Chondrocyte (in vitro differentiated cells): Measurements from ENCODE around the gene FASTKD1. TPM values are rescaled to one million over a fixed set of nuclear protein-coding genes. Genes with fewer than 3 reads are reported as not detected.
"Not testable (repeated sequence)": the region's sequence is repeated elsewhere in the genome, so short reads cannot be mapped to it uniquely, and the experiment has no call there.

Experiments used
- DNase-seq: peaks from one replicate; pipeline ENCODE4 v3.0.0; 2021; ENCODE audit warnings: mixed read lengths, low spot score
- H3K27ac Mint-ChIP-seq: one replicate; pipeline ENCODE4 v1.8.0; 2021; ENCODE audit warnings: mild to moderate bottlenecking, moderate library complexity, mixed read lengths; ENCODE audit not compliant: unreplicated experiment
- H3K27me3 Mint-ChIP-seq: 2 replicates; pipeline ENCODE4 v1.8.0; 2021; ENCODE audit warnings: low read depth, mixed read lengths
- H3K36me3 Mint-ChIP-seq: 2 replicates; pipeline ENCODE4 v1.8.0; 2021; ENCODE audit warnings: low read depth, mixed read lengths
- H3K4me1 Mint-ChIP-seq: 2 replicates; pipeline ENCODE4 v1.8.0; 2021; ENCODE audit warnings: low read depth, mild to moderate bottlenecking, mixed read lengths
- H3K4me3 Mint-ChIP-seq: one replicate; pipeline ENCODE4 v1.8.0; 2021; ENCODE audit warnings: mild to moderate bottlenecking, moderate library complexity, mixed read lengths; ENCODE audit not compliant: unreplicated experiment
- H3K9me3 Mint-ChIP-seq: 2 replicates; pipeline ENCODE4 v1.8.0; 2021; ENCODE audit warnings: low read depth, mixed read lengths
- CTCF ChIP-seq: fragments of 200-600 bp; sonication (generic); IDR thresholded peaks from 2 replicates; pipeline ENCODE4 v1.5.0; 2021; ENCODE audit warnings: antibody characterized with exemption, mild to moderate bottlenecking, moderate library complexity
- total RNA-seq: library from RNA; stranded (reverse); gene quantifications from 3 replicates; pipeline ENCODE4 v1.2.1, GENCODE V29; 2021

FASTKD1 gene
- total RNA-seq, 1 donor from 2014 or later: 19.0 TPM

GRCh38 chr2:169573974-169574299, 272 bp upstream of the FASTKD1 start:
- Mint-ChIP-seq H3K27me3 (no peaks in the 10 kb centered on the region), H3K4me3 (peak overlapping the region; percentile 92), H3K4me1 (peaks cover 15% of the 10 kb centered on the region), H3K9me3 (no peaks in the 10 kb centered on the region), H3K27ac (peak overlapping the region; percentile 84), H3K36me3 (peaks cover 2% of the 10 kb centered on the region)
- TF ChIP-seq CTCF: no peak
- no peak for DNase-seq

GRCh38 chr2:169572821-169573159, 875 bp downstream of the FASTKD1 start:
- Mint-ChIP-seq H3K27me3 (no peaks in the 10 kb centered on the region), H3K4me1 (peaks cover 15% of the 10 kb centered on the region), H3K4me3 (peak overlapping the region; percentile 92), H3K36me3 (peaks cover 2% of the 10 kb centered on the region), H3K9me3 (no peaks in the 10 kb centered on the region), H3K27ac (peak overlapping the region; percentile 84)
- no peak for TF ChIP-seq CTCF
- no peak for DNase-seq

GRCh38 chr2:169572189-169572588, 1.5 kb downstream of the FASTKD1 start:
- Mint-ChIP-seq H3K4me3 (no peak overlapping the region), H3K36me3 (peaks cover 2% of the 10 kb centered on the region), H3K9me3 (no peaks in the 10 kb centered on the region), H3K27me3 (no peaks in the 10 kb centered on the region), H3K27ac (no peak overlapping the region), H3K4me1 (peaks cover 15% of the 10 kb centered on the region)
- no peak for DNase-seq
- no peak for TF ChIP-seq CTCF

- no peaks in the 10 kb centered on the region for H3K27me3 Mint-ChIP-seq
- H3K36me3 Mint-ChIP-seq: peaks cover 2% of the 10 kb centered on the region
- DNase-seq: no peak
- H3K27ac Mint-ChIP-seq: no peak overlapping the region
- H3K9me3 Mint-ChIP-seq: no peaks in the 10 kb centered on the region
- no peak overlapping the region for H3K4me3 Mint-ChIP-seq
- peaks cover 15% of the 10 kb centered on the region for H3K4me1 Mint-ChIP-seq
- TF ChIP-seq CTCF: no peak
Measured at GRCh38 chr2:169571571-169571970, 2.1 kb downstream of the FASTKD1 start.

- DNase-seq, H3K27me3 Mint-ChIP-seq, H3K4me3 Mint-ChIP-seq, H3K27ac Mint-ChIP-seq, H3K9me3 Mint-ChIP-seq, H3K36me3 Mint-ChIP-seq: not testable (repeated sequence)
- peaks cover 15% of the 10 kb centered on the region for H3K4me1 Mint-ChIP-seq
Measured at GRCh38 chr2:169570752-169571151, 2.9 kb downstream of the FASTKD1 start.

GRCh38 chr2:169569948-169570347, 3.7 kb downstream of the FASTKD1 start:
- H3K36me3 Mint-ChIP-seq: peaks cover 2% of the 10 kb centered on the region
- no peaks in the 10 kb centered on the region for H3K27me3 Mint-ChIP-seq
- no peaks in the 10 kb centered on the region for H3K9me3 Mint-ChIP-seq
- no peak for DNase-seq
- no peak overlapping the region for H3K4me3 Mint-ChIP-seq
- H3K27ac Mint-ChIP-seq: no peak overlapping the region
- no peak for TF ChIP-seq CTCF
- H3K4me1 Mint-ChIP-seq: peaks cover 15% of the 10 kb centered on the region
